Measurements from ENCODE around the gene CASQ1.

Gene CASQ1

DNA sequence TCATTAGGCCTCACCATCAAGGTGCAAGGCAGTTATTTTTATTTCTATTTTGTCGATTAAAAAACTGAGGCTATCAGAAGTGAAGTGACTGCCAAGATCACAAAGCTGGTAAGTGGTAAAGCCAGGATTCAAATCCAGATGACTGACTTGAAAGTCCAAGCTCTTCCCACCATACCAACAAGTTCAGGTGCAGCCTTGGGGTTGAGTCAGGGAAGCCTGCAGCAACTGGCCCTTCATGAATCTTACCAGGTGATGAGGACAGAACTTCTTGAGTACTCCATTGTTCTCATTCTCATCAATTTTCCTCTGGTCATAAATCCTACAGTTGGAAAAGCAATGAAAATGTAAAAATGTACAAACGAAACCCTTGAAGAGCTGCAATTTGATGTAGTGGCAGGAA, 35.0 kb downstream of the CASQ1 start:
- Mint-ChIP-seq H3K27me3 (no peaks in the 10 kb centered on the region), H3K9me3 (no peaks in the 10 kb centered on the region), H3K4me1 (no peaks in the 10 kb centered on the region), H3K4me3 (no peak overlapping the region), H3K27ac (no peak overlapping the region)
- ATAC-seq (no peak), DNase-seq (no peak)

DNA sequence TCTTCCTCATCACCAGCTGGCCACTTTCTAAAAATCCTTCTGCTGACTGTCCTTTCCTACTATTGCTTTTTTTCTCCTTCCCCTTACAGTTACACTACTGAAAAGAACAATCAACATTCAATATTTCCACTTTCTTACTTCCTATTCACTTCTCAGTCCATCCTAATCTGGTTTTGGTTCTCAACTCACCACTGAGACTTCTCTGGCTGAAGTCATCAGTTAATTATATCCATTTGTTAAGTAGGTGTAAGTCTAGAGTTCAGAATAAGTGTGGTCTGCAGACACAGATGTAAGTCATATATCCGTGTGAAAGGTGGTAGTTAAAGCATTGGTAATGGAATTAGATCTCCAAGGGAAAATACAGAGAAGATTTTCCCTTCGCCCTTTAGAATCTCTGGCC, 36.2 kb downstream of the CASQ1 start:
- Mint-ChIP-seq H3K4me3 (no peak overlapping the region), H3K27me3 (no peaks in the 10 kb centered on the region), H3K4me1 (no peaks in the 10 kb centered on the region), H3K9me3 (no peaks in the 10 kb centered on the region), H3K27ac (no peak overlapping the region)
- DNase-seq, result no peak
- no peak for ATAC-seq

DNA sequence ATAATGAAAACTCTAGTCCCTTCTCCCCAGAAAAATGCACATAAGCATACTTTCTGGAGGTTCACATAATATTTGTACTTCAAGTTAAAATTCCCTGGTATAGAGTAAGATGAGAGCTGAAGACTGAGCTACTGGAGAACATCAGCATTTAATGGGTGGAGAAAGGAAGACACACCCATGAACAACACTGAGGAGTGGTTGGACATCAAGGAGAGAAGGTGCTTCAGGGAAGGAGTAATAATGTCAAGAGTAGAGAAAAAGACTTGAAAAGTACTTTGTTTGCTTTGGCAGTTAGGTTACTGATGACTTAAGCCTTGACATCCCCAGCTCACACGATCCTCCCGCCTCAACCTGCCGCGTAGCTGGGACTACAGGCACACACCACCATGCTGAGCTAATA, 36.7 kb downstream of the CASQ1 start:
- Mint-ChIP-seq H3K27me3 (no peaks in the 10 kb centered on the region), H3K4me1 (no peaks in the 10 kb centered on the region), H3K9me3 (no peaks in the 10 kb centered on the region), H3K4me3 (no peak overlapping the region), H3K27ac (peak overlapping the region in 1 of 2 donors; percentile 76)
- DNase-seq, result no peak
- ATAC-seq, result no peak

DNA sequence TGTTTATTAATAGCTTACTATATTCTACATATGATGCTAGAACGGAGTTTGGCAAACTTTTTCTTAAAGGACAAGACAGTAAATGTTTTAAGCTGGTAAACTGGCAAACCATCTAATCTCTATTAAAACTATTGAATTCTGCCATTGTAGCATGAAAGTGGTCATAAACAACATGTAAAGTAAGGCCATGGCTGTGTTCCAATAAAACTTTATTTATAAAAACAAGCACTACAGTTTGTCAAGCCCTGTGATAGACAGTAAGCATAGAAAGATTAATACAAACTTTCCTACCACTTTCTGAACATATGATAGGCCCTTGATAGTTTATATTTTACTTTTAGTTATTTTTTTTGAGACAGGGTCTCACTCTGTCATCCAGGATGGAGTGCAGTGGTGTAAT, 37.2 kb downstream of the CASQ1 start:
- no peak for DNase-seq
- ATAC-seq, result no peak
- Mint-ChIP-seq H3K4me1 (no peaks in the 10 kb centered on the region), H3K27ac (peak overlapping the region in 1 of 2 donors; percentile 76), H3K4me3 (no peak overlapping the region), H3K27me3 (no peaks in the 10 kb centered on the region), H3K9me3 (no peaks in the 10 kb centered on the region)

DNA sequence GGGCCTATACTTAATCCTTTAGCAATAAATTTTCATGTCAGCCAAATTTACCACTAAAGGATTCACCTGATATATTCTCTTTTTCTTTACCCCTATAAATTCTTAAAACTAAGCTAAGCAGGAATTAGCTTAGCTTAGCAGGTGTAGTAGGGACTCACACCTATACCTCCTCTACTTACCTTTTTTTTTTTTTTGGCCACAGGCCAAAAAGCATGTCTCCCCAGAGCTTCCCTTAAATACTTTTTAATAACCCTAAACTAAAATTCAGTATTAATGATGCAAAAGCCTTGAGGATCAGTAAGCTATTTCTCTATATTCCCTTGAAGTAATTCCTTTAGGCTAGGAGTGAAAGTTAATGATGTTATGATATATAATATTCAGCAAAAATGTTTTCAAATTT, 38.1 kb downstream of the CASQ1 start:
- DNase-seq (no peak), ATAC-seq (no peak)
- Mint-ChIP-seq H3K27ac (peak overlapping the region in 1 of 2 donors; percentile 57), H3K4me3 (no peak overlapping the region), H3K27me3 (no peaks in the 10 kb centered on the region), H3K9me3 (no peaks in the 10 kb centered on the region), H3K4me1 (no peaks in the 10 kb centered on the region)

DNA sequence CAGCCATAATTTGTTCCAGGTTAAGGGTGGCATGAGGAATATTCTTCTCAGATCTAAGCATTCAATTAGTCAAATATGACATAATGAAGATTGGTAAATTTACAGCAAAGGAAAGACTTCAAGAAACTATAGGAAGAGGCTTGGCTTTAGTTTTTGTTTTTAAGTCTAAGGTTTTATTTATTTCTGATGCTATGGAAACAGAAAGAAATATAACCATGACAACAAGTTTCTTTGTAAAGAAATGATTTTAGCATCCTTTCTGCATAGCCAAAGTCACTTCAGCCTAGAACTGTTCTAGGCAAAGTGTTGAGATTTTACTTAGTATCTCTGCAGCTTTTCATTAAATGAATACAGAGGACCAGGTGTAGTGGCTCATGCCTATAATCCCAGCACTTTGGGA, 42.5 kb downstream of the CASQ1 start:
- H3K4me1 Mint-ChIP-seq, result no peaks in the 10 kb centered on the region
- no peak for ATAC-seq
- H3K27ac Mint-ChIP-seq, result peak overlapping the region in 1 of 2 donors; percentile 46
- H3K27me3 Mint-ChIP-seq, result no peaks in the 10 kb centered on the region
- no peak overlapping the region for H3K4me3 Mint-ChIP-seq
- no peaks in the 10 kb centered on the region for H3K9me3 Mint-ChIP-seq
- DNase-seq, result no peak

DNA sequence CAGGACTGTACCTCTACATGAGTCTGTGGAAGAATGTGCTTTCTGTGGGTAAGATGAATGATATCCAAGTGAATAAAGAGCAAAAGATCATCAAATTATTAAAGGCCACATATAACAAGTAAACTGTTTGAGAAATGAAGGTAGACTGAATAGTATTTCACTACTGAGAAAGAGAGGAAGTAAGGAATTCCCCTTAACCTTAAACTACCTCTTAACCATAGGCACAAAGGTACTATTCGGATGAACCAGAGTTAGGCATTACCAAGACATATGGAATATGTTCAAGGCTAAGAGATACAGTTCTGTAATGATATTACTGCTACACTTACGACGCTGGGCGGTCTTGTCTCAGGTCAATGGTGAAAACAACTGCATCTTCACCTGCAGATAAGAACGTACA, 46.4 kb downstream of the CASQ1 start:
- no peaks in the 10 kb centered on the region for H3K9me3 Mint-ChIP-seq
- no peak overlapping the region for H3K4me3 Mint-ChIP-seq
- H3K4me1 Mint-ChIP-seq, result no peaks in the 10 kb centered on the region
- peak overlapping the region; percentile 23 to 27 for H3K27ac Mint-ChIP-seq
- no peak for DNase-seq
- H3K27me3 Mint-ChIP-seq, result no peaks in the 10 kb centered on the region
- no peak for ATAC-seq

DNA sequence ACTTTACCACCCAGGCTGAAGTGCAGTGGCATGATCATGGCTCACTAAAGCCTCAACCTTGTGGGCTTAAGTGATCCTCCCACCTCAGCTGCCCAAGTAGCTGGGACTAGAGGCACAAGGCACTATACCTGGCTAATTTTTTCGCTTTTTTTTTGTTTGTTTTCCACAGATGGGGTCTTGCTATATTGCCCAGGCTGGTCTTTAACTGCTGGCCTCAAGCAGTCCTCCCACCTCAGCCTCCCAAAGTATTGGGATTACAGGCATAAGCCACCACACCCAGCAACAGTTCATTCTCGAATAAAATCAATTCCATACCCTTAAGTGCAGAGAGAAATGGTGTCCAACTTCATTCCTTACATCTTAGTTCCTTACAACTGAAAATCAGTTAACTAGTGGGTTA, 47.2 kb downstream of the CASQ1 start:
- ATAC-seq (no peak), DNase-seq (no peak)
- Mint-ChIP-seq H3K4me3 (no peak overlapping the region), H3K27me3 (no peaks in the 10 kb centered on the region), H3K27ac (no peak overlapping the region), H3K9me3 (no peaks in the 10 kb centered on the region), H3K4me1 (no peaks in the 10 kb centered on the region)

DNA sequence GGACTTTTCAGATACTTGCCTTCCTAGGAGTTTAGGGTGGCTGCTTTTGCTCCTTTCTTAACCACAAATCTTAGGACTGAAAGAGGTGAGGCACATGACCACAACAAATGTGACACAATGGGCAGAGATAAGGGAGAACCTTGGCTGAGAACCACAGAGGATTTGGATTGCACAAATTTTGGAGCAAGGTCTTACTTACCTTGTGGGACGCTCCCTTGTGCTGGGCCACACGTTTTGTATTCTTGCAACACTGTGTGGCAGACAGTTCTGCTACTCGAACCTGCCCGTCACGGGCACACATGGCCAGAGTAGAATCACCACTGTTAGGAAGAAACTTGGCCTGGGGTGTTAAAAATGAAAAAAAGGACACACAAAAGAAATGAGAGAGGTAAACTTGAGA, 48.0 kb downstream of the CASQ1 start:
- no peak overlapping the region for H3K4me3 Mint-ChIP-seq
- no peaks in the 10 kb centered on the region for H3K27me3 Mint-ChIP-seq
- DNase-seq (no peak), ATAC-seq (no peak)
- H3K4me1 Mint-ChIP-seq, result no peaks in the 10 kb centered on the region
- H3K27ac Mint-ChIP-seq, result no peak overlapping the region
- H3K9me3 Mint-ChIP-seq, result no peaks in the 10 kb centered on the region

DNA sequence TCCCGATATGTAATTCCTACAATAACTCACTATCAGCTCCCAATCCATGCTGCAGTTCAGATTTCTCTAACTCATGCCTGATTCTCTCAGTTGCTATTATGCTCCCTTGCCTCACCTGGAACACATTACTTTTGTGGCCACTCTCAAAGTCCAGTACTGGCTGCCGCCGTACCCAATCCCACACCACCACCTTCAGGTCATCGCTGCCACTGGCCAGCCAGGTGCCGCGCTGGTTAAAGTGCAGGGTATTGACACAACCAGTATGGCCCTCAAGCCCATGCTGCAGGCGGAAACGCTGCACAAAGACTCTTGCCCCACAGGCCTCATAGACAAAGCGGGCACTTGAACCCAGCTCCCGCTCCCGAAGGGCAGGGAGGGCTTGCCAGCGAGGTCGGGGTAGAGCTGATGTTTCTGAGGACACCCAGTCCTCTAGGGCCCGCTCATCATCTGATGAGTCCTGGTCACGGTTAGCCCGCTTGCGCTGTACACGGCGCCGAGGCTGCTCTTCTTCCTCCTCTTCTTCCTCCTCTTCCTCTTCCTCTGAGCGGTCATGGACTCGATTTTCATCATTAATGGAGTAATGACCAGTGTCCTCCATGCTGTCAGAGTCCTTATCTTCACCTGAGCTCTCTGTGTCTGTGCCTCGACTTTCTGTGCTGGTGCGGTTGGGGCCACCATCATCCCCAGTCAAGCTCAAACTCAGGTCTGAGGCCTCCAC, 49.4 kb downstream of the CASQ1 start:
- DNase-seq, result no peak
- no peak for ATAC-seq
- Mint-ChIP-seq H3K27me3 (no peaks in the 10 kb centered on the region), H3K4me1 (peaks cover 2% of the 10 kb centered on the region), H3K27ac (no peak overlapping the region), H3K4me3 (no peak overlapping the region), H3K9me3 (no peaks in the 10 kb centered on the region)

DNA sequence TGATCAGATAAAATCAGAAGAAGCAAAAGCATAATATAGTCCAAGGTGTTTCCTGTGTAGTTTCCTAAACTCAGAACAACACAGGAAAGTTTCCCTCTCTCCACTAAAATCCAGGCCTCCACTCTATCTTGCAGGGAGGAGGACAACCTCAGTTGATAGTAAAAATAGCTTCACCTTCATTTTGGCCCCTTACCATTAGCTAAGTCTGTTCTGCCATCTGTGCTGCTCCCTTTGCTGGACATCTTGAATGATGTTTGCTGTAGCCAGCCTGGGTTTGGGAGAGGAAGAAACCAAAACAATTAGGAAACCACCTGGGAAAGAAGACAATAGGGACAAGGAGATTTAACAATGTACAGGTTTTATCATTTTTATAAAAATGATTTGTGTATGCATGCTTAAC, 53.4 kb downstream of the CASQ1 start:
- no peak overlapping the region for H3K4me3 Mint-ChIP-seq
- peaks cover 23% of the 10 kb centered on the region for H3K4me1 Mint-ChIP-seq
- H3K27ac Mint-ChIP-seq, result peak overlapping the region in 1 of 2 donors; percentile 77
- ATAC-seq (no peak), DNase-seq (no peak)
- H3K27me3 Mint-ChIP-seq, result no peaks in the 10 kb centered on the region
- no peaks in the 10 kb centered on the region for H3K9me3 Mint-ChIP-seq

DNA sequence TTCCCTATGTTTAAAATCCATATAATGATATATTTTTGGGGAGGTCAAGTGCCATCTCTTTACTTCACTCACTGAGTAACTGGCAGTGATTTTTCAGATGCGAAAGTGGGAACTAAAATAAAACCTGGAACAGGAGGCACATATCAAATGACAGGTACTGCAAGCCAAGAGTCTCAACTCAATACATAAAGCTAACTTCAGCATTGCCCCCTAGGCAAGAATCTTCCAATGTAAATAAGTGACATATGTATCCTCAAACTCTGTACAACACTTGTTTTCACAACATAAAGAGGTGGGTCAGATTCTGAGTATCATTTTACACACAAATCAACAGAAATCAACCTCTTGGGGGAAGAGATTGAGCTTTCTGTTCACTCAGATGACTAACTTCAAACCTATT, 53.8 kb downstream of the CASQ1 start:
- ATAC-seq (no peak), DNase-seq (no peak)
- peaks cover 23% of the 10 kb centered on the region for H3K4me1 Mint-ChIP-seq
- no peaks in the 10 kb centered on the region for H3K9me3 Mint-ChIP-seq
- H3K4me3 Mint-ChIP-seq, result no peak overlapping the region
- no peak overlapping the region for H3K27ac Mint-ChIP-seq
- H3K27me3 Mint-ChIP-seq, result no peaks in the 10 kb centered on the region

DNA sequence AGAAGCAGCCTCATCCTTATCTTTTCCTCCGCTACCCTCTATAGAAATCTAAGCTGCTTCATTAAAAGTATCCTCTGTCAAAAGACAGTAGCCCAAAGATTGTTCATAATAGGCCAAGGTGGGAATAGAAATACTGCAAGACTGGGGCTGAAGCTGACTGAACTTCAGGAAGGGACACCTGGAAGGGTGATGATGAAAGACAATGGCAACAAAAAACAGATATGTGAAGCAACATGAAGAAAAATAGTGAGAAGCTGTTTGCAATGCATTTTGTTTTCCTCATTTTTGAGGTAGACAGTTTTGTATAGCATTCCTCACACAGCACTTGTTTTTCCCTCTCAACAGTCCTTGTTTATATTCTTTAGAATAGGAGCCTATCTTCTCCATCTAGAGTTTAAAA, 55.1 kb downstream of the CASQ1 start:
- ATAC-seq (no peak), DNase-seq (no peak)
- no peak overlapping the region for H3K27ac Mint-ChIP-seq
- H3K9me3 Mint-ChIP-seq, result no peaks in the 10 kb centered on the region
- H3K27me3 Mint-ChIP-seq, result no peaks in the 10 kb centered on the region
- H3K4me3 Mint-ChIP-seq, result no peak overlapping the region
- H3K4me1 Mint-ChIP-seq, result peaks cover 23% of the 10 kb centered on the region

DNA sequence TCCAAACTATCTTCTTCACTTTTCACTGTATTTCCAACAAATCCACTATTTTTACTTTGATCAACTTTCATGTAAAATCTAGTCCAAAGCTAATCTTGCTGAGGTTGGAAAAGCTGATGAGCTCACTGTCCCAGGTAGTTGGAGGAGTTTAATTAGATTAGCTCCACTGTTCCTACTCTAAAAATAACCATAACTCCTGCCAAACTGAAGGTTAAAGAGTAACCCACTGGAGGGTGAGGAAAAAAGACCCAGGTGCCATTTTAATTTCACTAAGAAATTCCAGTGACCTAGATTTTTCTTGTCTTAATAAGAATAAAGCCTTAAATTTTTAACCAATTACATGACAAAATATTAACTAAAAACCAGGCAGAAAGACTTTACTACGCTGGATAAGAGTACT, 56.7 kb downstream of the CASQ1 start:
- Mint-ChIP-seq H3K27ac (no peak overlapping the region), H3K4me3 (no peak overlapping the region), H3K27me3 (no peaks in the 10 kb centered on the region), H3K4me1 (peaks cover 33% of the 10 kb centered on the region), H3K9me3 (no peaks in the 10 kb centered on the region)
- ATAC-seq, result no peak
- no peak for DNase-seq

DNA sequence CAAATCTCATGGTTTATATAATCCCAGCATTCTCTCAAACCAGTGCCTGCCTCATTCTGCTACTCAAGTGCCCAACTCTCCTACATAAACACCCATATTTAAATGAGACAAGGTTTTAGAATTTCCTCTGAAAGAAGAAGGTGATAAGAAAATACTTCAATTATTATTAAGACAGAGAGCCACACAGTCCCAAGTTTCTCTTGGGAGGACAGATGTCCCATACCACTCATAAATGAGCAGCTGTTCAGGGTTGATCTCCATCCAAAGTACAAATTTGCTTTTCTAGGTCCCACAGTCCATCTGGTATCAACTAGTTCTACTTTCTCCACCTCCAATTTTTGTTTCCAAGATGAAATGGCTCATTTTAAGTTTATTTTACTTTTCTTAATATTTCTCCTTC, 60.6 kb downstream of the CASQ1 start:
- ATAC-seq (no peak), DNase-seq (no peak)
- H3K27ac Mint-ChIP-seq, result no peak overlapping the region
- H3K27me3 Mint-ChIP-seq, result no peaks in the 10 kb centered on the region
- peaks cover 29% of the 10 kb centered on the region for H3K4me1 Mint-ChIP-seq
- H3K9me3 Mint-ChIP-seq, result no peaks in the 10 kb centered on the region
- H3K4me3 Mint-ChIP-seq, result no peak overlapping the region

Data from stimulated activated naive CD8-positive, alpha-beta T cell treated with anti-CD3 and anti-CD28 coated beads, Interleukin-15, amount 100 ng/mL, for 72 hours (primary cell).